Gastrocnemius medialis (tissue), 4 donors: ENCODE measurements around the gene OR52A5. TPM values are rescaled to one million over a fixed set of nuclear protein-coding genes. Genes with fewer than 3 reads are reported as not detected.
"Not testable (repeated sequence)": the region's sequence is repeated elsewhere in the genome, so short reads cannot be mapped to it uniquely, and the experiment has no call there.

ENCODE experiments used
- ATAC-seq, 2 donors: fragments of 150-250 bp; one replicate each; pipeline ENCODE4 v1.9.1; 2016
- DNase-seq, 2 donors: peaks; one replicate each; pipeline ENCODE4 v3.0.0-alpha.2; 2019
- H3K27ac ChIP-seq, 4 donors: fragments of 200-600 bp; sonication (generic); 1 replicate in 1 of 4; 2 replicates in 3 of 4; pipeline ENCODE4 v1.5.1; 2016 to 2018; ENCODE audit warnings: mild to moderate bottlenecking in 2 of 4, moderate library complexity in 1 of 4
- H3K27me3 ChIP-seq, 3 donors: fragments of 200-600 bp; sonication (generic) in 2 of 3; 1 replicate in 1 of 3; 2 replicates in 2 of 3; pipeline versions ENCODE4 v1.5.1 to v1.6.0; 2016 to 2019; ENCODE audit warnings: mild to moderate bottlenecking in 1 of 3, moderate library complexity in 1 of 3
- H3K36me3 ChIP-seq, 2 donors: fragments of 200-600 bp; sonication (generic) in 1 of 2; one replicate each; pipeline ENCODE4 v1.5.1; 2017 to 2018
- H3K4me1 ChIP-seq, 2 donors: fragments of 200-600 bp; sonication (generic) in 1 of 2; one replicate each; pipeline ENCODE4 v1.5.1; 2016 to 2017; ENCODE audit warnings: mild to moderate bottlenecking in 2 of 2
- H3K4me3 ChIP-seq, 4 donors: fragments of 200-600 bp; sonication (generic) in 3 of 4; 1 replicate in 1 of 4; 2 replicates in 3 of 4; pipeline ENCODE4 v1.5.1; 2016 to 2019; ENCODE audit warnings: mild to moderate bottlenecking in 2 of 4
- H3K9me3 ChIP-seq, 3 donors: fragments of 200-600 bp; sonication (generic) in 2 of 3; 1 replicate in 1 of 3; 2 replicates in 2 of 3; pipeline ENCODE4 v1.5.1; 2016 to 2019
- POLR2A ChIP-seq, 2 donors: fragments of 450-650 bp; IDR thresholded peaks; one replicate each; pipeline ENCODE4 v1.6.1; 2017; ENCODE audit warnings: antibody characterized with exemption in 2 of 2, mild to moderate bottlenecking in 2 of 2, moderate library complexity in 2 of 2
- in situ Hi-C, 4 donors: fragments of 200-750 bp; cut with MboI; loops; one replicate each; pipeline versions ENCODE4 v1.15.0 to v1.8.0; 2017; ENCODE audit warnings: low sequenced_read_pairs in 4 of 4
- intact Hi-C: fragments of 100-400 bp; cut with DNase I; formaldehyde crosslinking; loops from one replicate; pipeline ENCODE4 v1.15.1; 2023; ENCODE audit warnings: low total_unique reads
- total RNA-seq, 4 donors: library from RNA; depleted of rRNA; stranded (reverse); fragments of >200 nt; gene quantifications; one replicate each; pipeline versions ENCODE4 v1.1.0 to v1.2.3, GENCODE V29; 2016
- TF ChIP-seq, protein P1 (sequence below), 5 experiments: fragments of 450-650 bp in 3 of 5; fragments of 200-600 bp in 2 of 5; sonication (generic) in 2 of 5; IDR thresholded peaks in 4 of 5; conservative IDR thresholded peaks in 1 of 5; 1 replicate in 4 of 5; 2 replicates in 1 of 5; pipeline ENCODE4 v1.5.1; 2016 to 2019; ENCODE audit warnings: antibody characterized with exemption in 5 of 5, mild to moderate bottlenecking in 3 of 5, moderate library complexity in 3 of 5

The OR52A5 gene
- total RNA-seq, 4 donors from 2014 or later, result not detected

- DNase-seq (no peak), ATAC-seq (no peak)
- TF ChIP-seq, protein P1, sequence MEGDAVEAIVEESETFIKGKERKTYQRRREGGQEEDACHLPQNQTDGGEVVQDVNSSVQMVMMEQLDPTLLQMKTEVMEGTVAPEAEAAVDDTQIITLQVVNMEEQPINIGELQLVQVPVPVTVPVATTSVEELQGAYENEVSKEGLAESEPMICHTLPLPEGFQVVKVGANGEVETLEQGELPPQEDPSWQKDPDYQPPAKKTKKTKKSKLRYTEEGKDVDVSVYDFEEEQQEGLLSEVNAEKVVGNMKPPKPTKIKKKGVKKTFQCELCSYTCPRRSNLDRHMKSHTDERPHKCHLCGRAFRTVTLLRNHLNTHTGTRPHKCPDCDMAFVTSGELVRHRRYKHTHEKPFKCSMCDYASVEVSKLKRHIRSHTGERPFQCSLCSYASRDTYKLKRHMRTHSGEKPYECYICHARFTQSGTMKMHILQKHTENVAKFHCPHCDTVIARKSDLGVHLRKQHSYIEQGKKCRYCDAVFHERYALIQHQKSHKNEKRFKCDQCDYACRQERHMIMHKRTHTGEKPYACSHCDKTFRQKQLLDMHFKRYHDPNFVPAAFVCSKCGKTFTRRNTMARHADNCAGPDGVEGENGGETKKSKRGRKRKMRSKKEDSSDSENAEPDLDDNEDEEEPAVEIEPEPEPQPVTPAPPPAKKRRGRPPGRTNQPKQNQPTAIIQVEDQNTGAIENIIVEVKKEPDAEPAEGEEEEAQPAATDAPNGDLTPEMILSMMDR (IDR thresholded peaks at IDR 0.05 in 4 of 5, conservative IDR thresholded peaks at IDR 0.05 in 1 of 5), result no peak
- no peak for TF ChIP-seq POLR2A (IDR thresholded peaks at IDR 0.05)
- no peak overlapping the region for H3K4me3 ChIP-seq
- H3K4me1 ChIP-seq, result no peaks in the 10 kb centered on the region
- intact Hi-C loops (no loop called here), in situ Hi-C loops (no loop called here)
- no peaks in the 10 kb centered on the region for H3K27me3 ChIP-seq
- H3K36me3 ChIP-seq, result no peaks in the 10 kb centered on the region
- no peaks in the 10 kb centered on the region for H3K9me3 ChIP-seq
- H3K27ac ChIP-seq, result no peak overlapping the region
Observed at GRCh38 chr11:5159806-5160205, 21.6 kb upstream of the OR52A5 start.

DNA sequence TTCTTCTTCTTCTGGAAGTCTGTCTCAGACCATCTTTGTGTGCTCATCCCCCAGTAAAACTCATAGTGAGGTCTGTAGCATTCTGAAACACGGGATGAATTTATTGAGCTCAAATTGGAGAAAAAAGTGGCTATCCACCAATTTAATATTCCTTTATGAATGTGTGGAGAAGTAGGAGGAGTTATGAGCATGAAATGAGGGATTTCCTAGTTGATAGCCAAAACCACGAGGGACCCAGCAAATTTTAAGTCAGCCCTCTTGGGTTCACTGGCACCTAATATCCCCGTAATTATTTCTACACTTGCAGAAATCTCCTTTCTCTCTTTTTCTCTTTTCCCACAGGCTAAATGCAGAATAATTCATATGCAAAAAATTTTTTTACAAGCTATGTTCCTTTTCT, 16.5 kb upstream of the OR52A5 start, which contains the start of gene OR52A1:
Gene OR52A1, minus strand, starts transcription at position 101 of the 400 bp plus-strand sequence. CDS start 2,388 bp downstream, outside the sequence.
- intact Hi-C loops (no loop called here), in situ Hi-C loops (no loop called here)
- ATAC-seq, result no peak
- no peak for DNase-seq
- H3K36me3 ChIP-seq, result no peaks in the 10 kb centered on the region
- no peak within 1 kb of the TSS for H3K4me3 ChIP-seq
- no peaks in the 10 kb centered on the region for H3K4me1 ChIP-seq
- H3K9me3 ChIP-seq, result no peaks in the 10 kb centered on the region
- no peaks in the 10 kb centered on the region for H3K27me3 ChIP-seq
- no peak for TF ChIP-seq POLR2A (IDR thresholded peaks at IDR 0.05)
- TF ChIP-seq, protein P1 (IDR thresholded peaks at IDR 0.05 in 4 of 5, conservative IDR thresholded peaks at IDR 0.05 in 1 of 5), result no peak
- H3K27ac ChIP-seq, result no peak within 1 kb of the TSS

- no peaks in the 10 kb centered on the region for H3K9me3 ChIP-seq
- TF ChIP-seq, protein P1 (IDR thresholded peaks at IDR 0.05 in 4 of 5, conservative IDR thresholded peaks at IDR 0.05 in 1 of 5), result no peak
- no peak for TF ChIP-seq POLR2A (IDR thresholded peaks at IDR 0.05)
- no peaks in the 10 kb centered on the region for H3K27me3 ChIP-seq
- H3K27ac ChIP-seq, result no peak overlapping the region
- H3K4me3 ChIP-seq, result no peak overlapping the region
- ATAC-seq (no peak), DNase-seq (no peak)
- intact Hi-C loops (no loop called here), in situ Hi-C loops (no loop called here)
- no peaks in the 10 kb centered on the region for H3K4me1 ChIP-seq
- H3K36me3 ChIP-seq, result no peaks in the 10 kb centered on the region
Observed at GRCh38 chr11:5153574-5154431, 15.6 kb upstream of the OR52A5 start.

GRCh38 chr11:5151713-5152153, 13.6 kb upstream of the OR52A5 start:
- in situ Hi-C loops (no loop called here), intact Hi-C loops (no loop called here)
- Histone ChIP-seq H3K27ac (no peak overlapping the region), H3K4me1 (no peaks in the 10 kb centered on the region), H3K9me3 (no peaks in the 10 kb centered on the region), H3K4me3 (no peak overlapping the region), H3K27me3 (no peaks in the 10 kb centered on the region), H3K36me3 (no peaks in the 10 kb centered on the region)
- DNase-seq (no peak), ATAC-seq (no peak)
- no peak for TF ChIP-seq POLR2A (IDR thresholded peaks at IDR 0.05)
- TF ChIP-seq, protein P1 (IDR thresholded peaks at IDR 0.05 in 4 of 5, conservative IDR thresholded peaks at IDR 0.05 in 1 of 5), result no peak

GRCh38 chr11:5144206-5144605, 6.0 kb upstream of the OR52A5 start:
- H3K4me1 ChIP-seq, H3K27me3 ChIP-seq, H3K27ac ChIP-seq, intact Hi-C loops, H3K36me3 ChIP-seq, DNase-seq, H3K4me3 ChIP-seq, ATAC-seq, H3K9me3 ChIP-seq, in situ Hi-C loops: not testable (repeated sequence)
